Activated T-cell treated with anti-CD3 and anti-CD28 coated beads, Interleukin-2, amount 50 U/mL, for 24 hours (primary cell): ENCODE results near the gene PARD3B.

Experiments used
- DNase-seq: peaks from one replicate; pipeline ENCODE4 v3.0.0-alpha.2; 2020
- H3K27ac Mint-ChIP-seq: 2 replicates; pipeline ENCODE4 v1.8.0; 2020; ENCODE audit warnings: mild to moderate bottlenecking, mixed read lengths
- H3K27me3 Mint-ChIP-seq: 2 replicates; pipeline ENCODE4 v1.8.0; 2020; ENCODE audit warnings: mixed read lengths
- H3K36me3 Mint-ChIP-seq: 2 replicates; pipeline ENCODE4 v1.8.0; 2020; ENCODE audit warnings: low read depth, mixed read lengths
- H3K4me1 Mint-ChIP-seq: 2 replicates; pipeline ENCODE4 v1.8.0; 2020; ENCODE audit warnings: low read depth, mixed read lengths
- H3K4me3 Mint-ChIP-seq: 2 replicates; pipeline ENCODE4 v1.8.0; 2020; ENCODE audit warnings: mild to moderate bottlenecking, moderate library complexity, mixed read lengths
- H3K9me3 Mint-ChIP-seq: 2 replicates; pipeline ENCODE4 v1.8.0; 2020; ENCODE audit warnings: mixed read lengths

The PARD3B gene

DNA sequence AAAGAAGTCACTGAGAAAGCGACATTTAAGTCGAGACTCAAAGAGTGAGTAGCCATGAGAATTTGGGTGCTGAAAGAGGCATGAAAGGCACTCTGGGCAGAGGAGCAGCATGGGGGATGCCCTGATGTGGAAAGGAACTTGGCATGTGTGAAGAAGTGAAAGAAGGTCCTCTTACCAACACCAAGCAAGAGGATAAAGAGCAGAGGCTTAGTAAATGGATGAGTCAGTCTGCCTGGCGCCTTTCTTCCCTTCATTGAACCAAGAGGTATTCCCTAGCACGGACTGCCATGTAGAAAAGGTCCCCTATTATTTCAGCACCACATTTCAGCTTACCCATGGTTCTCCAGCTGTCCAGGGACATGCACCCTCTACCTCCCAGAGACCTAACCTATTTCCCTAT lies 915.9 kb downstream of the PARD3B start:
- Mint-ChIP-seq H3K4me1 (peaks cover 19% of the 10 kb centered on the region), H3K9me3 (no peaks in the 10 kb centered on the region), H3K4me3 (no peak overlapping the region), H3K27me3 (peaks cover 10% of the 10 kb centered on the region), H3K36me3 (no peaks in the 10 kb centered on the region), H3K27ac (no peak overlapping the region)
- no peak for DNase-seq

DNA sequence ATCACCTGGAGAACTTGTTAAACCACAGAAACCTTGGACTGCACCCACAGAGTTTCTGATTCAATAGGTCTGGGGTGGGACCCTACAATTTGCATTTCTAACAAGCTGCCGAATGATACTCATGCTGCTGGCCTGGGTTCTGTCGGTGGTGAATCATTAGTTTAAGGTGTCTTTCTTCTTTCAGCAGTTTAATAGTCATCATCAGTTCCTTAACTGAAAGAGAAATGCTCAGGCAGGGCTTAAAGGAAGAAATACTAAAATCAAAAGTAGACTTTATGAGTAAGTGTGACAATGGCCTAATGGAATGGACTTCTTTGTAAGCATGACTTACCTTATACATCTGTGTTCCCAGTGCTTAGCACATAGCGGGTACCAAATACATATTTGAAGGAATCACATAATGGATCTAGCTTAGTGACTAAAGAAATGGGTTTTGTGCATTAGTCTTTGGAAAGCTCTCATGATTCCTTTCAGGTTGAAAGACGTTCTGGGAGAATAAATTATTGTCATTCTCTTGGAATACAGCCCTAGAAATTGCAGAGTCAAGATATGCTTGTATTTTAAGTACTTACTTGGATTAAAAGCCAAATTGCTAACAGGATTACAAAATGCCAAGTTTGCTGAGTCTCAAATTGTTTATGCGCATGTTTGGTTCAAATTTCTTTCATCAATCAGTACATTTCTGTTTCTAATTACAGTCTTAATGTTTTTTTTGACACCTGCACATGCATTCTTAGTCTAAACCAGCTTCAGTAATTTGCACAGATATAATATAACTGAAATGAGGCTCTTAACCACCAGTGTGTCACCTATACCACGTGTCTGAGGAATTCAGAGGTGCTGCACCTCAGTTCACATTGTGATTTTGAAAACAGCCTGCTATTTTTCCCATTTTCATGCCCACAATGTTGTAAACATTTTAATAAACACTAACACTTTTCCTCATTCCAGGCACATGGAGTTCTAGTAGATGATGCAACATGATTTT lies 916.7 kb downstream of the PARD3B start:
- peaks cover 19% of the 10 kb centered on the region for H3K4me1 Mint-ChIP-seq
- H3K9me3 Mint-ChIP-seq: no peaks in the 10 kb centered on the region
- H3K27me3 Mint-ChIP-seq: peaks cover 10% of the 10 kb centered on the region
- DNase-seq: no peak
- H3K36me3 Mint-ChIP-seq: no peaks in the 10 kb centered on the region
- no peak overlapping the region for H3K4me3 Mint-ChIP-seq
- H3K27ac Mint-ChIP-seq: no peak overlapping the region

GRCh38 chr2:205462681-205463345 lies 917.5 kb downstream of the PARD3B start:
- H3K27me3 Mint-ChIP-seq: peaks cover 10% of the 10 kb centered on the region
- H3K27ac Mint-ChIP-seq: no peak overlapping the region
- H3K9me3 Mint-ChIP-seq: no peaks in the 10 kb centered on the region
- DNase-seq: no peak
- peaks cover 19% of the 10 kb centered on the region for H3K4me1 Mint-ChIP-seq
- no peaks in the 10 kb centered on the region for H3K36me3 Mint-ChIP-seq
- H3K4me3 Mint-ChIP-seq: no peak overlapping the region

DNA sequence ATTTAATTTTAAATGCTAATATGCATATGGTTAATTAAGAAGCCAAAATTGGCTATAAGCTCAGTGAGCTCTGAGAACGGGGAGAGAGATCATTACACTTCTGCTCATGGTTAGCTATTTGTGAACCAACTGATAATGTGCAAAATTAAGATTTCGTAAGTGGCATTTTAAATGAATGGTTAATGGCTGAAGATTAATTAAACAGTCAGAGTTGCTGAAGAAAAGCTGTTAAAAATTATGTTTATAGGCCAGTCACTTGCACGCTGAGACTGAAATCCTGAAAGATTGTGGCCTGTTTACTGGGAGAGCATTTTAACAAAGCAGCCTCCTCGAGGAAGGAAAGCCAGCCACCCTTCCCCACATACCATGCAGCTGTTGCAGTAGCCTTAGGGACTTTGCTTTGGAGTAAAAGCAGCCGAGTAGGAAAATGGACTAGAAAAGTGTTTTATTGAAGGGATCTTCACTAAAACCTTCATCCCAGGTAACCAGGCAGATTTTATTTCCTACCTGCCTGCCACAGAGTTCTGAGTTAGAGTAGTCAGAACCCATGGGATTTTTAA lies 918.3 kb downstream of the PARD3B start:
- Mint-ChIP-seq H3K27me3 (peaks cover 7% of the 10 kb centered on the region), H3K4me3 (no peak overlapping the region)

DNA sequence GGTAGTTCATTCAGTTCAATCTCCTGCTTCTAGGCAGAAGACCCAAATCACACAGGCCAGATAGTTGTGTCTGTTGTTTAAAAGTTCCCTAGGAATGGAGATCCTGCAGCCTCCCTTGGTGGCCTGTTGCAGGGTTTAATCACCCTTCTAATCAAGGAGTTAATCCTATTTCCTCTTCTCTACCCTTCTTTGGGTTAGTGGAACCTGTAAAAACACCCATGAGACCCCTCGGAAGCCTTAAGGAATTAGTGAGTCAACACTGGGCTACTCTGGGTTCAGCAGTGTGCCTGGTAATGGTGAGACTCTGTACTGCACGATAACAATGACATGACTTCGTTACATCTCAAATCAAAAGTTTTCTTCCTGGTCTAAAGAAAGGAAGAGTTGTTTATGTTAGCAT lies 919.4 kb downstream of the PARD3B start:
- Mint-ChIP-seq H3K27ac (no peak overlapping the region), H3K36me3 (no peaks in the 10 kb centered on the region), H3K4me1 (peaks cover 19% of the 10 kb centered on the region), H3K4me3 (no peak overlapping the region), H3K27me3 (peaks cover 5% of the 10 kb centered on the region), H3K9me3 (no peaks in the 10 kb centered on the region)
- DNase-seq: no peak

More for the DNA sequence above, 918.3 kb downstream of the PARD3B start:
- Mint-ChIP-seq H3K36me3 (no peaks in the 10 kb centered on the region), H3K27ac (no peak overlapping the region), H3K4me1 (peaks cover 19% of the 10 kb centered on the region), H3K9me3 (no peaks in the 10 kb centered on the region)
- no peak for DNase-seq

- H3K4me1 Mint-ChIP-seq: peaks cover 19% of the 10 kb centered on the region
- H3K27me3 Mint-ChIP-seq: peaks cover 10% of the 10 kb centered on the region
- no peak overlapping the region for H3K27ac Mint-ChIP-seq
- DNase-seq: no peak
- H3K36me3 Mint-ChIP-seq: no peaks in the 10 kb centered on the region
- no peaks in the 10 kb centered on the region for H3K9me3 Mint-ChIP-seq
- H3K4me3 Mint-ChIP-seq: no peak overlapping the region
These were observed 920.5 kb downstream of the PARD3B start for GRCh38 chr2:205465791-205466190.

DNA sequence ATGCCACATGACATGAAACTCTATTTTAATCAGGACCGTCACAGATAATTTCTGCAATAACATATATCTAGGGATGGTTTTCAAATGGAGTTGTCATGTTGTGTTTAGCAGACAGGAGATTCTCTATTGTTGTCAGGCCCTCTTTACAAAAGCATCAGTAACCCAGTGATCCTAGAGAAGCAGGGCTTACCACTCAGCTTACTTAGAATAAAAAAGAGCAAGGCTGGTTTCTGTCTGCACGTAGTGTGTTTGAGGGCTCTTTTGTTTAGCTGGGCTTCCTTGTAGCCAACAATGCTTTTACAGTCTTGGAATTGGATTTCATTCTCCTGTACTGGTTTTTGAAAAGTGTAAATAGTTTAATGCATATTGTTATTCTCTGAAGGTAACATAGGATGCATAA lies 926.5 kb downstream of the PARD3B start:
- no peak for DNase-seq
- Mint-ChIP-seq H3K36me3 (no peaks in the 10 kb centered on the region), H3K9me3 (no peaks in the 10 kb centered on the region), H3K4me3 (no peak overlapping the region), H3K27ac (no peak overlapping the region), H3K4me1 (peaks cover 7% of the 10 kb centered on the region), H3K27me3 (peaks cover 19% of the 10 kb centered on the region)

DNA sequence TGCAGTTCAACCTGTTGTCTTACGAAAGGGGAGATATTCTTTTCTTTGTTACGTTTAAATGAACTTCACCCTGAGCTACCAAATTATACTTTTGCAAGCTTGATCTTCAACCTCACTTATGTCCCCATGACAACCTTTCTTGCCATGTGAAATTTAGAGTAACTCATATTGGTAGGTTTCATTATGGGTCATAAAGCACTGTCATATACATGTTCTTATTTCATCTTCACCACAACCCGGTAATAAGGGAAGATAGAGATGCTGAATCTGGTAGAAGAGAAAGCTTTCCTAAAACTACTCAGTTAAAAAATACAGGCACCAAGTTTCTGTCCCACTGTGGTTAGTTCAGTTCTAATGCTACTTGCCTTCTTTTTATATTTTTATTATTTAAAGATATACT lies 928.5 kb downstream of the PARD3B start:
- no peak for DNase-seq
- Mint-ChIP-seq H3K27me3 (peaks cover 25% of the 10 kb centered on the region), H3K4me1 (peaks cover 7% of the 10 kb centered on the region), H3K9me3 (no peaks in the 10 kb centered on the region), H3K4me3 (no peak overlapping the region), H3K36me3 (no peaks in the 10 kb centered on the region), H3K27ac (no peak overlapping the region)

- H3K4me1 Mint-ChIP-seq: peaks cover 7% of the 10 kb centered on the region
- no peaks in the 10 kb centered on the region for H3K9me3 Mint-ChIP-seq
- H3K4me3 Mint-ChIP-seq: no peak overlapping the region
- no peak for DNase-seq
- no peak overlapping the region for H3K27ac Mint-ChIP-seq
- no peaks in the 10 kb centered on the region for H3K36me3 Mint-ChIP-seq
- H3K27me3 Mint-ChIP-seq: peaks cover 25% of the 10 kb centered on the region
These were observed 929.6 kb downstream of the PARD3B start for GRCh38 chr2:205474741-205475415.

DNA sequence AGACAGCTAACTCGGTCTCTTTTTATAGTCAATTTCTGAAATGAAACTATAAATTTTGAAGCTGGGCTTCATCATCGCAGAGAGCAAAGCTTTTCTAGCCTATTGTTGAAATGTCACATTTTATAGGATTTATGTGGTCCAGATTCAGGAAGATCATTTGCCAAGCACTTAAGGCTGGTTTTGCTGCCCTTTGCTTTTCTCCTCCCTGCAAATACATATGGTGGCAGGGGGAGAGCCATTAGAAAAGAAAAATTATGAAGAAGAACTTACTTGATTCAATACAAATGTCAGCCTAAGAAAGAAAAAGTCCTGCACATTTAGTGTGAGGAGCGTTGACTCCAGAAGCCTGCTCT lies 930.1 kb downstream of the PARD3B start:
- no peak overlapping the region for H3K4me3 Mint-ChIP-seq
- H3K36me3 Mint-ChIP-seq: no peaks in the 10 kb centered on the region
- H3K27me3 Mint-ChIP-seq: peaks cover 22% of the 10 kb centered on the region

DNA sequence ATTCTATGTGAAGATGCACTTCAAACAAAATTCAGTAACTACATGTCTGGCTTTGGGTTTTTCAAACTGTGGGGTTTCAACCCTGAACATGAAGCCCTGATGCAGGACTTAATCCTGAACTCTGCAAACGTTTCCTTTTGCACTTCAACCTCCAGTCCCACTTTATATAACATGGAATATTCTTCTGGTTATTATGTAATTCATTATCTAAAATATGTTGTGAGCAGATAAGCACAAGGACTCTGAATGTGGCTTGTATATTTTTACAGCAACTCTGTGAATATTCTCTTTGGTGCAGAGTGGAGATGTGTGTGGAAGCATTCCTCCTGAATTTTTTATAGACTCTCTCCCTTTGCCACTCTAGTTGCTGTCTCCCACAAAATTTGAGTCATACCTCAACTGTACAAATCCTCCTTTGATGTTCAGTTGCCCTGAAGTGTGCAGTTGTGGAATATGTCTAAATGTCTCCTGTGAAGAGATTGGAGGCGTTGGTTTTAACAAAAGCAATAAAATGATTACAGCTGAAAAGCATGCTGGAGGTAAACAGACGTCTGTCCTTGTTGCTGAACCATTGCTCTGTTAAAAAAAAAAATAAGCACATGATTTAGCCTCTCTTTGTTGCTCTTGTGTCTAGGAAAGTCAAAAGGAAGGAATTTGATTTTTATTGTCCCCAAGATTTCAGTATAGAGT lies 931.9 kb downstream of the PARD3B start:
- no peaks in the 10 kb centered on the region for H3K36me3 Mint-ChIP-seq
- DNase-seq: no peak
- peaks cover 7% of the 10 kb centered on the region for H3K4me1 Mint-ChIP-seq
- H3K27me3 Mint-ChIP-seq: peaks cover 19% of the 10 kb centered on the region
- H3K27ac Mint-ChIP-seq: no peak overlapping the region
- H3K4me3 Mint-ChIP-seq: no peak overlapping the region
- H3K9me3 Mint-ChIP-seq: no peaks in the 10 kb centered on the region

More for the DNA sequence above, 930.1 kb downstream of the PARD3B start:
- Mint-ChIP-seq H3K9me3 (no peaks in the 10 kb centered on the region), H3K4me1 (peaks cover 7% of the 10 kb centered on the region), H3K27ac (no peak overlapping the region)
- no peak for DNase-seq

- no peaks in the 10 kb centered on the region for H3K9me3 Mint-ChIP-seq
- H3K27ac Mint-ChIP-seq: no peak overlapping the region
- H3K4me1 Mint-ChIP-seq: no peaks in the 10 kb centered on the region
- no peak overlapping the region for H3K4me3 Mint-ChIP-seq
- no peaks in the 10 kb centered on the region for H3K36me3 Mint-ChIP-seq
- H3K27me3 Mint-ChIP-seq: peaks cover 6% of the 10 kb centered on the region
- no peak for DNase-seq
These were observed 936.6 kb downstream of the PARD3B start for GRCh38 chr2:205481861-205482260.

DNA sequence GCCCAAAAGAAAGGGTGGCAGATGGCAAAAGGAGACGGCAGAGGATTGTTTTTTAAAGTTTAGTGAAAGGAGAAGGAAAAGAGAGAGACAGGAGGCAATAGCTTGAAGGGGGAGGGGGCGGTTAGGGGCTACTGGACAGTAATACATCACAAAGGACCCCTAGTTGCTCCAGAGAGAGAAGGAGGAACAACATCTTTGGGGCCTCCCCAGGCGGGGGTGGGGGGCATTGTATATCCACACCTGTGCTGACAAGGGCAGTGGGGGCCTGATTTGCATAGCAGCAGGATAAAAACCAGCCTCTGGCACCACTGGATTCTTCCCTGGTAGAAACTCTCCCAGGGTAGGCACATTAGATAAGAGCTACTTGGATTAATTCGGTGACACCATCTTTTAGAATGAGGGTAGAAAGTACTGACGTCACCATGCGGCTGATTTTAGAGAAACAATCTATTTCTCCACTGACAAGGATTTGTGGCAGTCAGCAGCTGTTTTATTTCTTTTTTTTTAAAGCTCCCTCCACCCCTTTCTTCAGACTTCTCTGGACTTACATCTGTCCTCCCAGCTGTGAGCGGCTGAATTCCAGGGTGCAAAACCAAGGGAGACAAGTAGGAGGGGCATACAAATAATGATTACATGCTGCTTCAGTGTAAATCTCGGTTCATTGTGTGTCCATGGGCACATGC lies 937.3 kb downstream of the PARD3B start:
- Mint-ChIP-seq H3K27me3 (peaks cover 2% of the 10 kb centered on the region), H3K36me3 (no peaks in the 10 kb centered on the region)

More for the DNA sequence above, 937.3 kb downstream of the PARD3B start:
- Mint-ChIP-seq H3K27ac (no peak overlapping the region), H3K4me3 (no peak overlapping the region), H3K9me3 (no peaks in the 10 kb centered on the region), H3K4me1 (no peaks in the 10 kb centered on the region)
- no peak for DNase-seq
